ENCODE measurements around the gene C8G.
A peak's percentile ranks its signal among the peaks of the same experiment; 100 is the strongest.

Gene C8G

DNA sequence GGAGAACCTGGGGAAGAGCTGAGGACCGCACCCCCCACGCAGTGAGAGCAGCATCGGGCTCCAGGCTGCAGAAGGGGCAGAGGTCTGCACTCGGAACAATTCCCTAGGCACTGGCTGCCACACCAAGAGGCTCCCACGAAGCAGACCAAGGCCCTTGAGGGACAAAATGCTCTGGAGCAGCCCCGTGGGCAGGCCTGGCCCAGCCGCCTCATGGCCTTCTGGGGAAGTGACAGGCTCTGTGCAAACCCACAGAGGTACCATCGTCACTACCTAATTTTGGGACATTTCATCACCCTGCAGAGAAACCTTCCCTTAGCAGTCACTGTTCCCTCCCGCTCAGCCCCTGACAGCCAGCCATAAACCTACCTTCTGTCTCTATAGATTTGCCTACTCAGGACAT is 16.5 kb upstream of the C8G start:
- Mint-ChIP-seq H3K27ac (no peak overlapping the region), H3K36me3 (peaks cover 4% of the 10 kb centered on the region), H3K27me3 (no peaks in the 10 kb centered on the region), H3K4me1 (peaks cover 14% of the 10 kb centered on the region), H3K9me3 (no peaks in the 10 kb centered on the region), H3K4me3 (no peak overlapping the region)

GRCh38 chr9:136930014-136930413 is 15.0 kb upstream of the C8G start:
- no peaks in the 10 kb centered on the region for H3K27me3 Mint-ChIP-seq
- H3K9me3 Mint-ChIP-seq, result no peaks in the 10 kb centered on the region
- peaks cover 14% of the 10 kb centered on the region for H3K4me1 Mint-ChIP-seq
- H3K36me3 Mint-ChIP-seq, result peaks cover 4% of the 10 kb centered on the region
- H3K27ac Mint-ChIP-seq, result peak overlapping the region; percentile 59
- H3K4me3 Mint-ChIP-seq, result no peak overlapping the region

DNA sequence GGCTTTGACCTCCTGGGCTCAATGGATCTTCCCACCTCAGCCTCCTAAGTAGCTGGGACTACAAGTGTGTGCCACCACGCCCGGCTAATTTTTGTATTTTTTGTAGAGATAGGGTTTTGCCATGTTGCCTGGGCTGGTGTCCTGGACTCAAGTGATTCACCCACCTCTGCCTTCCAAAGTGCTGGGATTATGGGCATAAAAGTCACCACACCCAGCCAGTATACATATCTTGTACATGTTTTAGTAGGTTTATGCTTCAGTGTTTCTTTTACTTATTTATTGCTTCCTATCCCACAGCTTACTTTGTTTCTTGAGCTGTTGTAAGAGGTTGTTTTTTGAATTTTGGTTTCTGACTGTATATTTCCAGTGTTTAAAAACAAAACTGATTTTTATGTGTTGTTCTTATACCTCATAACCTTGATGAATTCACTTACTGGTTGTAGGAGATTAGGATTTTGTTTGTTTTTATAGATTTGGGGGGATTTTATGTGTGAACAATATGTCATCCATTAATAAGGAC is 13.4 kb upstream of the C8G start:
- H3K4me1 Mint-ChIP-seq, result peaks cover 14% of the 10 kb centered on the region
- peak overlapping the region; percentile 89 for H3K27ac Mint-ChIP-seq
- no peaks in the 10 kb centered on the region for H3K27me3 Mint-ChIP-seq
- peaks cover 4% of the 10 kb centered on the region for H3K36me3 Mint-ChIP-seq
- H3K4me3 Mint-ChIP-seq, result no peak overlapping the region
- H3K9me3 Mint-ChIP-seq, result no peaks in the 10 kb centered on the region

GRCh38 chr9:136934277-136934676 is 10.8 kb upstream of the C8G start:
- H3K4me1 Mint-ChIP-seq, result peaks cover 14% of the 10 kb centered on the region
- H3K36me3 Mint-ChIP-seq, result peaks cover 11% of the 10 kb centered on the region
- H3K9me3 Mint-ChIP-seq, result no peaks in the 10 kb centered on the region
- H3K27me3 Mint-ChIP-seq, result no peaks in the 10 kb centered on the region
- no peak overlapping the region for H3K27ac Mint-ChIP-seq
- no peak overlapping the region for H3K4me3 Mint-ChIP-seq

DNA sequence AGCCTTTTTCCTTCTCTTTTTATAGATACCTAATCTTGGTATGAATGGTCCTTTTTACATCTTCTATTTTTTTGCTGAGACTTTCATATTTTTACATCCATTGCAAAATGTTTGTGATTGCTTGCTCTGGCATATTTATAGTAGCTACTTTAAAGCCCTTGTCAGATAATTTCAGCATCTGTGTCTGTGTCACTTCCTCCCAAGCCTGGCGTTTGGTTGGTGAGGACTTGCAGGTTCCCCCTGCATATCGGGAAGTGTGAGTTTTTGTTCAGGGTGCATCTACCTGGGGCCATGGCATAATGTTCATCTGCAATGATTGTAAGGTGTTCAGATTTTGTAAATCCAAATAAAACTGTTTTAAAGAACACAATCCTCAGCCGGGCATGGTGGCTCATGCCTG is 9.4 kb upstream of the C8G start:
- H3K9me3 Mint-ChIP-seq, result no peaks in the 10 kb centered on the region
- H3K4me1 Mint-ChIP-seq, result peaks cover 14% of the 10 kb centered on the region
- H3K27ac Mint-ChIP-seq, result no peak overlapping the region
- peaks cover 11% of the 10 kb centered on the region for H3K36me3 Mint-ChIP-seq
- H3K27me3 Mint-ChIP-seq, result no peaks in the 10 kb centered on the region
- no peak overlapping the region for H3K4me3 Mint-ChIP-seq

DNA sequence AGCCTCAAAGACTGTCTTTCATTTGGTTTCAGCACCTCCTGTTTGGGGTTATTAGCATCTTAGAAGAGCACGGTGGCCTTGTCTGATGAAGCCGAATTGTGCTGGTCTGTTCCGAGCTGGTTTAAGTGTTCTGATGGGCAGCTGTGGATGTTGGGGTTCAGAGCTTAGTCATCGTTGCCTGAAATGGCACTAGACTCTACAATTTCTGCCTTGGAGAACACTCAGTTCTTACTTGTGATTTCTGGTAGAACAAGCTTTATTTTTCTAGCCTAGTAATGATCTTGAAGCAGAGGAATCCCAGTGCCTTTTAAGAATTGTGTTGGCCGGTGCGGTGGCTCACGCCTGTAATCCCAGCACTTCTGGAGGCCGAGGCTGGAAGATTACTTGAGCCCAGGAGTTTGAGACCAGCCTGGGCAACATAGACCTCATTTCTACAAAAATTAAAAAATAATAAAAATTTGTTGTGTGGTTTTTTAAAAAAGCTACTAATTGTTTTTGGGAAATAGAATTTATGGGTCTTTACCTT is 8.3 kb upstream of the C8G start:
- no peak overlapping the region for H3K4me3 Mint-ChIP-seq
- H3K4me1 Mint-ChIP-seq, result peaks cover 13% of the 10 kb centered on the region
- no peaks in the 10 kb centered on the region for H3K27me3 Mint-ChIP-seq
- peaks cover 11% of the 10 kb centered on the region for H3K36me3 Mint-ChIP-seq
- H3K9me3 Mint-ChIP-seq, result no peaks in the 10 kb centered on the region
- H3K27ac Mint-ChIP-seq, result no peak overlapping the region

DNA sequence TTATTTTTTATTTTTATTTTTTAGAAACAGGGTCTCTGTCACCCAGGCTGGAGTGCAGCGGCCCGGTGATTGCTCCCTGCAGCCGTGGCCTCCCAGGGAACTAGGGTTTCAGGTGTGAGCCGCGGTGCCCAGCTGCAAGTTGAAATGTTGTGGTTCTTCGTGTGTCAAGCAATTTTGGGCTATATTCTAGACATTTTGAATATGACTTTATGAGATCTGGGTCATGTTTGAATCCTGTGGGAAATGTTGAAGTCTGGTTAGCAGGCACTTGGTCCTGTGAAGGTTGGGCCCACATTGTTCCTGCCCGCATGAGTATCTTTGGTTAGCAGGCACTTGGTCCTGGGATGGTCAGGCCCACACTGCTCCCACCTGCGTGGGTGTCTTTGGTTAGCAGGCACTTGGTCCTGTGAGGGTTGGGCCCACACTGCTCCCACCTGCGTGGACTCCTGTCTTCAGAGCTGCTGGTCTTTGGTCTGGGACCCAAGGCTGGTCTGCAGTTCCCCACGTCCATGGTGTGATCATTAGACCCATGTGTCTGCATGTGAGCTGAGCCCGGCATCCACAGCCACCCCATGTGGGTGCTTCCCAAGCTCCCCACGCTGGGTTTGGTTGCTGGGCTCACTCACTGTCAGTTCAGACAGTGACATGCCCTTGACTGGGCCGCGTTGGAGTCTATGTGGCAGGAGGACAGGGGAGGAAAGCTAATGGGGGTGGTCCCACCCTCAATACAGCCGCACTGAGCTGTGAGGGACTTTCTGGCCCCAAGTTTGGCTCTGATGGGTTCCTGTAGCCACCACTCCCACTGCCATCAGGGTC is 7.6 kb upstream of the C8G start:
- H3K27ac Mint-ChIP-seq, result no peak overlapping the region

GRCh38 chr9:136939431-136939995 is 5.5 kb upstream of the C8G start:
- Mint-ChIP-seq H3K9me3 (no peaks in the 10 kb centered on the region), H3K4me3 (no peak overlapping the region)

More for the DNA sequence above, 7.6 kb upstream of the C8G start:
- H3K36me3 Mint-ChIP-seq, result peaks cover 8% of the 10 kb centered on the region
- H3K27me3 Mint-ChIP-seq, result no peaks in the 10 kb centered on the region
- no peaks in the 10 kb centered on the region for H3K9me3 Mint-ChIP-seq
- no peak overlapping the region for H3K4me3 Mint-ChIP-seq
- peaks cover 7% of the 10 kb centered on the region for H3K4me1 Mint-ChIP-seq

DNA sequence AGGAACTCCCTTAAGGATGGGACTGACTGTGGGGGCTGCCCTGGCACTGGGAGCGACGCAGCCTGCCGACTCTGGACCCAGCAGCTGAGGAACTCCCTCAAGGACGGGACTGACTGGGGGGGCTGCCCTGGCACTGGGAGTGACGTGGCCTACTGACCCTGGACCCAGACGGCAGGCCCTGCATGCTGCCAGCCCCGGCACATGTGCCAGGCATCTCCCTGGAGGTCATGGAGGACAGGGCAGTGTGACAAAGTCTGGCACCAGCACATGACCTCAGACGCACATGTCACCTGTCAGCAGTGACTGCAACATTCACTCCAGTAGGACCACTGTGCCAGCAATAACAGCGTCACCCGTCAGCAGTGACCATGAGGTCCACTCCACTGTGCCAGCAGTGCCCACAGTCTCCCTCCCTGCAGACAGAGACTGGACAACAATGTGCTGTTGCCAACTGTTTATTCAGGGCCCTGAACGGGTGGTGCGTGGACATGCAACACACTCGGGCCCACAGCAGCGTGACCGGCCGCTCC is 5.0 kb upstream of the C8G start:
- no peak overlapping the region for H3K27ac Mint-ChIP-seq
- no peak overlapping the region for H3K4me3 Mint-ChIP-seq
- no peaks in the 10 kb centered on the region for H3K27me3 Mint-ChIP-seq
- H3K36me3 Mint-ChIP-seq, result peaks cover 8% of the 10 kb centered on the region
- H3K9me3 Mint-ChIP-seq, result no peaks in the 10 kb centered on the region
- peaks cover 9% of the 10 kb centered on the region for H3K4me1 Mint-ChIP-seq

More at GRCh38 chr9:136939431-136939995, 5.5 kb upstream of the C8G start:
- H3K4me1 Mint-ChIP-seq, result peaks cover 5% of the 10 kb centered on the region
- peaks cover 8% of the 10 kb centered on the region for H3K36me3 Mint-ChIP-seq
- H3K27me3 Mint-ChIP-seq, result no peaks in the 10 kb centered on the region
- no peak overlapping the region for H3K27ac Mint-ChIP-seq

DNA sequence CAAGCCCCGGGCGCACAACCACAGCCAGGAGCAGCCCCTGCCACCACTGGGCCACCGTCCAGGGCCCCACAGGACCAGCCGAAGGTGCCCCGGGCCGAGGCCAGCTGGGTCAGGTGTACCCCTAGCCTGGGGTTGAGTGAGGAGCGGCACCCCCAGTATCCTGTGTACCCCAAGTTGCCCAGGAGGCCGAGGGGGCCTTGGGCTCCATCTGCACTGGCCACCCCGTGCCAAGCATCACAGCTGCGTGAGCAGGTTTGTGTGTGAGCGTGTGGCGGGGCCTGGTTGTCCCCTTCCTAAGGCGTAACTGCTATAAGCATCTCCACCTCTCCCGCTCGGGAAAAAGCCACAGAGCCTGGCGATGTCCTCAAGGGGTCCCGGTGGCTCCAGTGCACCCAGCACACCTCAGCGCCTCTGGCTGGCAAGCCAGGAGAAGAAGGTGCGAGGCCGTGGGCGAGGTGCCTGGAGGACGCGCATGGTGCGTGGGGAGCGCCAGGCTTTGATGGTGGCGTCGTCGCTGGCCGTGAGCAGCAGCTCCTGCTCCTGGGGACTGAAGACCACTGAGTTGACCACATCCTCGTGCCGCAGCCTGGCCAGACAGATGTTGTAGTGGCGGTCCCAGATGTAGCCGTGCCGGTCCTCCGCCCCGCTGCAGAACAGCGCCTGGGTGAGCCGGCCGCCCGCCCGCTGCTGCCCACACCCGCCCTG is 4.4 kb upstream of the C8G start:
- no peak overlapping the region for H3K4me3 Mint-ChIP-seq
- H3K9me3 Mint-ChIP-seq, result no peaks in the 10 kb centered on the region
- H3K27me3 Mint-ChIP-seq, result no peaks in the 10 kb centered on the region
- no peak overlapping the region for H3K27ac Mint-ChIP-seq
- H3K36me3 Mint-ChIP-seq, result peaks cover 8% of the 10 kb centered on the region
- peaks cover 9% of the 10 kb centered on the region for H3K4me1 Mint-ChIP-seq

- no peak overlapping the region for H3K4me3 Mint-ChIP-seq
- peaks cover 9% of the 10 kb centered on the region for H3K4me1 Mint-ChIP-seq
- peaks cover 8% of the 10 kb centered on the region for H3K36me3 Mint-ChIP-seq
- H3K9me3 Mint-ChIP-seq, result no peaks in the 10 kb centered on the region
- no peaks in the 10 kb centered on the region for H3K27me3 Mint-ChIP-seq
- H3K27ac Mint-ChIP-seq, result no peak overlapping the region
Observed at GRCh38 chr9:136941231-136942111, 3.6 kb upstream of the C8G start.

DNA sequence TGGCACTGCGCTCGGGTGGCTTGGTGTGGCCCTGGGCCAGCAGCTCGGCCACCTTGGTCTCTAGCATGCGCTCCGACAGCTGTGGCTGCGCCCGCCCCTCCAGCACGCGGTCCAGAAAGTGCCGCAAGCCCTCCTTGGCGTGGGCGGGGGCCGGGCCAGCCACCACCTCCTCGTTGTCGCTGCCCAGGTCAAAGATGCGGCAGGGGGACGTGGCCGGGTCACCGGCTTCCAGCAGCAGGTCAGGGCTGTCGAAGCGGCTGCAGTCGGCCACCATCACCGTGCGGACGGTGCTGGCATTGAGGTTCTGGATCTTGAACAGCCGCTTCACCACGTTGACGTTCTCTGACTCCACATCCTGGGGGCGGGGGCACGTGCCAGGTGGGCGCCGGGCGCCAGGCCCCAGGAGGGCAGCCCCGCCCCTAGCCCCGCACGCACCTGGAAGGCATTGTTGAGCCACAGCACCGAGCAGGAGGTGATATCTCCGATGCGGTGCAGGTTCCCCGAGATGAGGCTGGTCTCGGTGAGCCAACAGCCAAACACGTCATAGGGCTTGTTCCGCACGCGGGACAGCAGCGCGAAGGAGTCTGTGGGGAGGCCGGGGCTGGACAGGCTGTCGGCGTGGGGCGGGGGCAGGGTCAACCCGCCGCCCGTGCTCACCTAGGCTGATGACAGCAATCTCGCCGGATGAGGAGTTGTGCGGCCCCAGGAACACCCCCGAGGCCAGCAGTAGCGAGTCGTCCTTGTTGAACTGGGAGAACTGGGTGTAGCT is 2.7 kb upstream of the C8G start:
- H3K27ac Mint-ChIP-seq, result no peak overlapping the region

GRCh38 chr9:136942881-136943230 is 2.2 kb upstream of the C8G start:
- Mint-ChIP-seq H3K27me3 (no peaks in the 10 kb centered on the region), H3K36me3 (peaks cover 8% of the 10 kb centered on the region), H3K9me3 (no peaks in the 10 kb centered on the region), H3K4me1 (peaks cover 9% of the 10 kb centered on the region), H3K4me3 (peak overlapping the region; percentile 23), H3K27ac (no peak overlapping the region)

More for the DNA sequence above, 2.7 kb upstream of the C8G start:
- Mint-ChIP-seq H3K27me3 (no peaks in the 10 kb centered on the region), H3K4me3 (peak overlapping the region; percentile 23), H3K4me1 (peaks cover 9% of the 10 kb centered on the region), H3K36me3 (peaks cover 8% of the 10 kb centered on the region), H3K9me3 (no peaks in the 10 kb centered on the region)
